Measurements from ENCODE around the gene EVA1C.
"Not testable (repeated sequence)": the region's sequence is repeated elsewhere in the genome, so short reads cannot be mapped to it uniquely, and the experiment has no call there.

The EVA1C gene

DNA sequence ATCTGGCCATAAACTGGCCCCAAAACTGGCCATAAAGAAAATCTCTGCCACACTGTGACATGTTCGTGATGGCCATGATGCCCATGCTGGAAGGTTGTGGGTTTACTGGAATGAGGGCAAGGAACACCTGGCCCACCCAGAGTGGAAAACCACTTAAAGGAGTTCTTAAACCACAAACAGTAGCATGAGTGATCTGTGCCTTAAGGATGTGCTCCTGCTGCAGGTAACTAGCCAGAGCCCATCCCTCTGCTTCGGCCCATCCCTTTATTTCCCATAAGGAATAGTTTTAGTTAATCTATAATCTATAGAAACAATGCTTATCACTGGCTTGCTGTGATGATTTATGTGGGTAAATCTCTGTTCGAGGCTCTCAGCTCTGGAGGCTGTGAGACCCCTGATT lies 50.1 kb downstream of the EVA1C start:
- not testable (repeated sequence) for DNase-seq (ENCODE audit: low read depth in 2 of 2)

DNA sequence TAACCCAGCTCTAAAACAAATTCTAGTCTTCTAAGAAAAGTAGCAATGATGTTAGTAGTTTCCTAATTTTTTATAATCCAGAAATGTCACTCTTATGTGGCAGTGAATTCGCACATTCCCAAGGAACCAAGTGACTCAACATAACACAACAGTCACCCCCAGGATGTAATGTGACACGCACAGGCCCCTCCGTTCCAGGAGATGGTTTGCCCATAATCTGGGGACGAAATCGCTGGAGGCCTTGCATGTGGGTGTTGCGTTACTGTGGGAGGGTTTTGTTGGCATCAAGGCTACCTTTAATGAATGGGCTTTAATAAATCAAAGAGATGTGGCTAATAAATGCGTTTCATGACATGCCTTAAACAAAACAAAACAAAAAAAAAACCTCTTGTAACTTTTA lies 50.9 kb downstream of the EVA1C start:
- DNase-seq (ENCODE audit: low read depth in 2 of 2): no peak

DNA sequence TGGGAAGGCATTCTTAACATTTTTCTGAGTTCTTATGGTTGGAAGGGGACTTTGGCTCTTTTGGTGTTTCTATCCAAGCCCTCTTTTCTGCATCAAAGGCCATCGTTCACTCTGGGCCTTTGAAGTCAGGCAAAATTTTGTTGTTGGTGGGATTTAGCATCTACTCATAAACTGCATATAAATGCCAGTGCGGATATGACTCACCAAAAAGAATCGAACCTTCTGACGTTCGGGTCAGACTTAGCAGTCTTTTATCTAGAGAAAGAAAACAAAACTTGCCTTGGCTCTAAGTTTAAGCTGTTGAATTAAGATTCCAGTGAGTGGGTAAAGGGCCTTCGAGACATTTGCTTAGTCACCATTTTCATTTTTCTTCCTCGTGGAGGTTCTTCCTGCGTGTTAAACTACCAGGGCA lies 51.4 kb downstream of the EVA1C start:
- no peak for DNase-seq (ENCODE audit: low read depth in 2 of 2)

DNA sequence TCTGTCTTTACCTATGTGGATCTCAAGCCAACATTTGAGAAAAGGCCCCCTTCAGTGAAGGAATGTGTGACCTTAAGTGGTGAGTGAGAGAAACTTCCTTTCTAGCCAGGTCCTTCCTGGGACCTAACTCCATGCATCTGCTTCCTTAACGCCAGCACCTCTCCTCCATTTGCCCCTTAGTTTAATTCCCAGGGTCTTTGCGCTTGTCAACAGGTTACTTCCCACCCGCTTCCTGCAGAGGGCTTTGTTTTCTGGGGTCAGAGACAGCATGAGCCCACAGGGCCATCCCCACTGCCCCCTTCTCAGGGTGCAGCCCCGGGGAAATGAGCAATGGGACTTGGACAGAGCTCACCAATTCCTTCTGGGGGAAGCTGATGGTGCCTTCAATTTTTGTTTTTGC lies 54.8 kb downstream of the EVA1C start:
- no peak for DNase-seq (ENCODE audit: low read depth in 2 of 2)

DNA sequence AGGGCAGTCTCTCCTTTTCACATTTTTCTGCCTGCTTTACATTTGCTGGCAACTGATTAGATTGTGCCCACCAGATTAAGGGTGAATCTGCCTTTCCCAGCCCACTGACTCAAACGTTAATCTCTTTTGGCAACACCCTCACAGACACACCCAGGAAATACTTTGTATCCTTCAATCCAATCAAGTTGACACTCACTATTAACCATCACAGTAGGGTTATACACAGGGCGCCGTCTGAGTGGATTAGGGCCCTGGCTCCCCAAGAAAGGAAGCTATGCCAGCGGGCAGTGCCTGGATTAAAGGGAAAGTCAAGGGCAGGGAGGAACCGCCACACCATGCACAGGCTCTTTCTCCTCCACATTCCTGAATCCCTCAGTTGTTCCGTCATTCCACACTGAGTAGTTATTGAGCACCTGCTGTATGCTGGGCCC lies 56.2 kb downstream of the EVA1C start:
- DNase-seq (ENCODE audit: low read depth in 2 of 2): no peak

DNA sequence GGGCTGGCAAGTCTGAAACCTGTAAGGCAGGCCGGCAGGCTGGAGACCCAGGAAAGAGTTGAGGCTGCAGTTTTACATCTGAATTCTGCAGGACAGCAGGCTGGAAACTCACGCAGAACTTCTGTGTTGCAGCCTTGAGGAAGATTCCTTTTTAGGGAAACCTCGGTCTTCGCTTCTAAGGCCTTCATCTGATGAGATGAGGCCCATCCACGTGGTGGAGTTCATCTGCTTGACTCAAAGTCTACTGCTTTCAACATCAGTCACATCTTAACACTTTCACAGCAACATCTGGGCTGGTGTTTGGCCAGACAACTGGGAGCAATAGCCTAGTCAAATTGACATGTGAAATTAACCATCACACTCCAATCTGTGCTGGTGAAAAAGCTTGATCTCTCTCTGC lies 57.1 kb downstream of the EVA1C start:
- no peak for DNase-seq (ENCODE audit: low read depth in 2 of 2)

DNA sequence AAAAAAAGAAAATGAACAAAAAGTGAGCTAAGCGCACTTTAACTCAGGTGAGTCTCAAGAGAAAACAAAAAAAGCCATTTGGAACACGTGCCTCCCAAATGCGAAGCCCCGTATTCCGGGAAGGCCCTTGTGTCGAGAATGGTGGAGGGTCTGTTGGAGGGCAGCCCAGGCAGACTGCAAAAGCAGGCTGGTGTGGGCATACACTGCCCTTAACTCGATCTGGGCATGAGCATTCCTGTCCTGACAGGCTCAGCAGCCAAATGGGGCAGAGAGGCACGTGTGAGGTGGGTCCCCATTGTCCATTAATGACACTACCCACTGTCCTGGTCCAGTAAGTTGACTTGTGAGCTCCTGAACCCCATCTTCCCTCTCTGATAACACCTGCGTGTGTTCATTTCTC lies 57.7 kb downstream of the EVA1C start:
- DNase-seq (ENCODE audit: low read depth in 2 of 2): no peak

DNA sequence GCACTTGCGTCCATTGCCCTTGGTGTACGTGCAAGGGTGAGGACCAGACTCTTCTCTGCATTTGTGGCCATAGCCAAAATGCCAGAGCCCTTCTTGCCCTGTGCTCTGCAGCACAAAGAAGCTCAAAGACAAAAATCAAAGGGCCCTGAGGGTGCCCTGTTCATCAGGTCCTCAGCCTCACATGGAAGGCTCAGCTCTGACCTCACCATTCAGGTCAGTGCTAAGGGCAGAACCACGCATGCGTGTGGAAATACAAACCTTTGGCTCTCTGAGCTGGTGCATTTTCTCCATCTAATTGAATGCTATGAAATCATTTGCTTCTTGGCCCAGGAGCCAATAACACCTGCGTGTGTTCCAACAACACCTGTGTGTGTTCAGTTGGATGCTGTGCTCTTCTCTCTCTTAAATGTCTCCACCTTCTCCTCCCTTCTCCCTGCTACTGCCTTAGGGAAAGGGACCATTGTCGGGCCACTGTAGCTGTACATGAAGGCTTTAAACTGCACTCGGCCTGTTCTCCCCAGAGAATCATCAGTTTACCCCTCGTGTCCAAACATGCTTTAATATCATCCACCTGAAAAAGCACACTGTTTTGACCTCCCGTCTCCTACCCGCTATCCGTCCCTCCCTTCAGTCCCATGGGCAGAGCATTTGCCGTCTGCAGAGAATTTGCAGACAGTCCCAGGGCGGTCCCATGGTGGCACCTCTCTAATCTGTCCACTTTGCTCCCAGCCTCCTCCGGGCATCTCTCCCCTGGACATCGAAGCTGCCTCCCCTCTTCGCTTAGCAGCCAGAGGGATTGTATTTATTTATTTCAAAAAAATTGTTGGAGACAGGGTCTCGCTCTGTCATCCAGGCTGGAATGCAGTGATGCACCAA lies 60.6 kb downstream of the EVA1C start:
- DNase-seq (ENCODE audit: low read depth in 2 of 2): no peak

DNA sequence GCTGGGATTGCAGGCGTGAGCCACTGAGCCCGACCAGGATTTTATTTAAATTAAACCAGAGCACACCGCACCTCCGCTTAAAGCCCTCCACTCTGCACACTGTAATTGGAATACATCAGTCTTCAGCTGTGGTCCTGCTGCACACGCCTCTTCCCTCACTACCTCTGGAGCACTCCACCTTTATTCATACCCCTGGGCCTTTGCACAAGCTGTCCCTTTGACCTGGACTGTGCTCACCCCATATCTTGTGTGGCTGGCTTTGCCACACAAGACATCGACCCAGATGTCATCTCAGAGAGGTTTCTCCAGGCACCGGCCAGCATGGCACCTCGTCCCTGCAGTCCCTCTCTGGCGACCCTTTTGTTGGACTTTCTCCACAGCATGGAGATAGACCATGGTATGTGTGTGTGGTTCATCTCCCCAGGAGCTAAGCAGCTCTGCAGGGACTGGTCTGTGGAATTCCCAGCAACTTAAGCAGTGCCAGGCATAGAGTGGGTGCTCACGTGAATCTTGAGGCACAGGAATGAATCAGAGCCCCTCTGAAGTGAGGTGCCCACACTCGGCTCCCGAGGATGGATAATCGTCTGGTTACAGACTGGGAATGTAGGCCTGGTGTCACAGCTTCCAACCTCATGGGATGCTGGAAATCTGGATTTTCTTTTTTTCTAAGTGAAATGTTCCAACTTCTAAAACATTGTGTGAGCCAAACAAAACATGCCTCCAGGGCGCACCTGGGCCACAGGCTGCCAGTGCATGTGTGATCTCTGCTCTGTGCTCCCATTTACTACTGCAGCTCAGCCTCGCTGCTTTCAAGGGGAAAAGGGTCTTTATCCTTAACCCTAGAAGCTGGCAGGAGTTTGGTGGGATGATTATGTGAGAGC lies 61.9 kb downstream of the EVA1C start:
- DNase-seq (ENCODE audit: low read depth in 2 of 2): no peak

DNA sequence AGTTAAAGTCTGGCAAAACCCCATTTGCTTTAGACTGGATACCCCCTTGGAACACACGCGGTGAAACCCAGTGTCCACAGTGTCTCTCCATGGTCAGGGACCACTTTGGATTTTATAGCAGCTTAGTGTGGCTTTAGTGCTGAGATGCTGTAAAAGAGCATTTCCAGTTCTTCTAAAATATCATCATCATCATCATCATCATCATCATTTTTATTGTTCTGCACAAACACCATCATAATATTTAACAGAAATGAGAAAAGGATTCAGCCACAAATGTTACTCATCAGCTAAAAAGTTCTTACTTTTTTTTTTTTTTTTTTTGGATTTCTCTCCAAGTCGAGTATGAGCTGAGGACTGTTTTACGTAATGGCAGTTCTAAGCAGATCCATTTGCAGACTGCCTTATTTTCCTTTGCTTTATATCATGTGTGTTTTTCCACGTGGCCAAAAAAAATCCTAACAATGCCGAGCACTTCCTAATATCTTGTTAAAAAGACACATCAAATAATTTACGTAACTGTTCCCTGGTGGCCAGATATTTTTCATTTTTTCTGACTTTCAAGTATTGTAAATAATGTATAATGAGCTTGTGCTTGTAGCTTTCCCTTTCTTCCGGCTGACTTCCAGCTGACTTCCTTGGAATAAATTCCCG lies 62.8 kb downstream of the EVA1C start:
- no peak for DNase-seq (ENCODE audit: low read depth in 2 of 2)

DNA sequence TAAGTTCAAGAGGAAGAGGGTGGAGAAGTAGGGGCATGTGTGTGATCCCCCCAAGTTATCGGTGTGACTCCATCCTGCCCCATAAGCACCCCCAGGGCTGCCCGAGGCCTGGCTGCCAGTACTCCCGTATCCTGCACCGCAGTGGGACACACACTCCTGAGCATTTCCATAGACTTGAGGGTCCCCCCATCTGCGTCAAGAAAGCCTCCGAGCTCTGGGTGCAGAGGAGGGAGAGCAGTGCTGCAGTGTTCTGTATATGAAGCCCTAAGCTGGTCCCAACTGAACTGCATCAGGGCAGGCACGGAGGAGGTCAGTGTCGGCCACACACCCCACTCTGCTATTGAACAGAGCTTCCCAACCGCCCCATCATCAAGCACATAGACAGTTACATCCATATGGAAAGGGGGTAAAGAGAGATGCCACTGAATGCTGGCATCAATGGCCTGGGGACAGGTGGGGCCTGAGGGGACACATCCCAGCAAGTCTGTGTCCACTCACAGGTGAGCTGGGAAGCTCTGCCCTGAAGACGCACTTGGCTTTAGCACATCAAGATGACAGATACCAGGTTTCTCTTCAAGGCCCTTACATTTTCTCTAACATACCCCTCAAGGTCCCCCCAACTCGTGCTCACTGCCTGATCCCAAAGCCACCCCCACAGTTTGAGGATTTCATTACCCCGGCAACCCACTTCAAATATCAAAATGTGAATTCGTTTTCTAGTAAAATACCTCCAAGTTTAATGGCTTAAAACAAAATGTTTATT lies 64.3 kb downstream of the EVA1C start:
- no peak for DNase-seq (ENCODE audit: low read depth in 2 of 2)

DNA sequence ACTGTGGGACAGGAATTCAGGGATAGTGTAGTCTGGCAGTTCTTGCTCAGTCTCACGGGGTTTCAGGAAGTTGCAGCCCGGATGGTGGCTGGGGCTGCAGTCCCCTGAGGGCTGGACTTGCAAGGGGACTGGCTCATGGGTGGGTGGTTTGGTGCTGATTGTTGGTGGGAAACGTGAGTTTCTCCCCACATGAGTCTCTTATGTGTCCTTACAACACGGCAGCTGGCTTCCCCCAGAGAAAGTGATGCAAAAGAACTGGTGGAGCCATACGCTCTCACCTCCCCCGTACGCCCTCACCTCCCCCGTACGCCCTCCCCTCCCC lies 64.9 kb downstream of the EVA1C start:
- DNase-seq (ENCODE audit: low read depth in 2 of 2): no peak

DNA sequence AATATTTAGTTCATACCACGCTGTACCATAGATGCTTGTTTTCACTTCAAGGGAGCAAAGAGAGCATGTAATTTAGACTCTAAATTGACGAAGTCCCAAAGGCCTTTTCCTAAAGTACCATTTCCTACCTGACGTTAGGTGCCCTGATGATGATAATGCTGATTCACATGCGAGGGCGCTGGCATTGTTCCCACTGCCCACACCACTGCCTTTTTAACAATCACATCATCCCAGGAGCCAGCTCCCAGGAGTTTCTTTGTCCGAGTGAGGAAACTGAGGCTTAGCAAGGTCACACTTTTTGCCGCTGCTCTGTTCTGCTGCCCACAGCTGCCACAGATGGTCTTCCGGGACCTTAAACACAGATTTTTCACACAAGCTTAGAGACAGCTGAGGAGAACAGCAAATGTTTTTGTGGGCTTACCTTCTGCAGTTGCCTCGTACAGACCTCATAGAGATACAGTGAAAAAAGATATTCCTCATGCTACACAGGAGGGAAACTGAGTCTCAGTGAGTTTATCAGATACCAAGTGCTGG lies 69.4 kb downstream of the EVA1C start:
- DNase-seq (ENCODE audit: low read depth in 2 of 2): no peak

DNA sequence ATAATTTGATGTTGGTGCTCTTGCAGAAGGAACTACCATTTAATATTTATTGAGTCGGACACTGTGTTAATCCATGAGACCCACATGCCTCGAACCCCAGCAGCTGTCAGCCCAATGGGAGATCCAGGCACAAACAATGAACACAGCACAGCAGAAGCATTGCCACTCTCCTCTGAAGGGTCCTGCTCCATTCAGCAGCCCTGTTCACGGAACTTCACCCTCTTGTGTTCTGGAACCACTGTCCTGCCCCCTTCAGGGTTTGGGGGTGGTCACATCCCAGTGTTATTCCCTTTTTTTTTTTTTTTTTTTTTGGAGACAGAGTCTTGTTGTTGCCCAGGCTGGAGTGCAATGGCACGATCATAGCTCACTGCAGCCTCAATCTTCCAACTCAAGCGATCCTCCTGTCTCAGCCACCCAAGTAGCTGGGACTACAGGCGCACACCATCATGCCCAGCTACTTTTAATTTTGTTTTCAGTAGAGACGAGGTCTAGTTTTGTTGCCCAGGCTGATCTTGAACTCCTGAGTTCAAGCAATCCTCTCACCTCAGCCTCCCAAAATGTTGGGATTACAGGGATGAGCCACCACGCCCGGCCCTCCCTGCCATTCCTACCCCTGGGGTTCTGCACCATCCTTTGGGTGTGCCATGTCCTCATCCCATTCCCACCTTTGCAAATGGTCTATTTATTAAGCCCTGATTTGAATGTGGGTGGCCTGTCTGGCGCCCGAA lies 70.2 kb downstream of the EVA1C start:
- no peak for DNase-seq (ENCODE audit: low read depth in 2 of 2)

DNA sequence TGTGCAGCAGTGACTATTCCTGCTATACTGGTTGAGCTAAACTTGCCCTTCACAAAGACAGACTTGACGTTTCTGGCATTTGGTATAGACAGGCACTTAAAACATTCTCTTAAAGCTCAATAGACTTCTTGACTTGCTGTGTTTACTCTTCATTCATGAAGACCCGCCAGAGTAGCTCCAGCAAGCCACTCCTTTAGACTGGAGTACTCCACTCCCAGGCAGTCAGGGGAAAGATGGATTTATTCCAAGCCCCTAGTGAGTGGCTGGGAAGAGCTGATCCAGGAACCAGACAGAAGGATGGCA lies 70.7 kb downstream of the EVA1C start:
- DNase-seq (ENCODE audit: low read depth in 2 of 2): no peak

DNA sequence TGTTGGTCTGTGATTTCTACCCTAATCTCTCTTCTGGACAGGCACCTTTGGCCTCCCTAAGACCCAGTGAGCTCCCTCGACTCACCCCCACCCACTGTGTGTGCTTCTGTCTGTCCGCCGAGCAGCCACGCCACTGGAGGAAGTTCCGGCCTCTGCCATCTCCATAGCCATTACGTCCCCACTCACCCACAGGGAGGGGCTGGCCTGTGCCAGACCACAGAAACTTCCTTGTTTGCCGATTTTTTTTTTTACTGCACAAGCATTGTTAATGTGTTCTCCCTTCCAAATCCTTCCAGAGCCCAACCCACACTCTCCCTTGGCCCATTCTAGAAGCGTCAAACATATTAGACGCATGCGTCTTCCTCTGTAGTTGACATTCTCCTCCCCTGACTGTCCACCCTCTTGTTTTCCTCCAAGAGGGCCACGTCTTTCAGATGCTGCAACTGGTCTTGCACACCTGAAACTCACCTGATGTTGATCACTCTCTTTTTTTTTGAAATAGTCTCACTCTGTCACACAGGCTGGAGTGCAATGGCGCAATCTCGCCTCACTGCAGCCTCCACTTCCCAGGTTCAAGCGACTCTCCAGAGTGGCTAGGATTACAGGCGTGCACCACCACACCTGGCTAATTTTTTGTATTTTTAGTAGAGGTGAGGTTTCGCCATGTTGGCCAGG lies 72.3 kb downstream of the EVA1C start:
- DNase-seq (ENCODE audit: low read depth in 2 of 2): no peak

DNA sequence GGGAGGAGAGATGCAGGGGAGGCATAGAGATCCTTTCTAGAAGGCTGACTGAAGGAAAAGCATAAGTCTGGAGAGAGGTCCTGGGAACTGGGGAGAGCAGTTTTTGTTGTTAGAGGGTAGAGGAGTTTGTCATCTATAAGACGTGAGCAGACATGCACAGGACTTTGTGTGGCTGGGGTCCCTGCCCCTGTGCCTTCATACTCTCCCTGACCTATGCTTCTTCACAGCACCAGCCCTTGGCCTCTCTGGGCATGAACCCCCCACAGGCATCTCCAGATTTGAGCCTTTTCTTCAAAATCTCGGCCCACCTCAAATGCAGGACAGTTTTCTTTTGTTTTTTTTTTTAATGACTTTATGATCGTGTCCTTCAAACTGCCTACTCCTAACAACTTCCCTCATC lies 79.9 kb downstream of the EVA1C start:
- DNase-seq (ENCODE audit: low read depth in 2 of 2): no peak

DNA sequence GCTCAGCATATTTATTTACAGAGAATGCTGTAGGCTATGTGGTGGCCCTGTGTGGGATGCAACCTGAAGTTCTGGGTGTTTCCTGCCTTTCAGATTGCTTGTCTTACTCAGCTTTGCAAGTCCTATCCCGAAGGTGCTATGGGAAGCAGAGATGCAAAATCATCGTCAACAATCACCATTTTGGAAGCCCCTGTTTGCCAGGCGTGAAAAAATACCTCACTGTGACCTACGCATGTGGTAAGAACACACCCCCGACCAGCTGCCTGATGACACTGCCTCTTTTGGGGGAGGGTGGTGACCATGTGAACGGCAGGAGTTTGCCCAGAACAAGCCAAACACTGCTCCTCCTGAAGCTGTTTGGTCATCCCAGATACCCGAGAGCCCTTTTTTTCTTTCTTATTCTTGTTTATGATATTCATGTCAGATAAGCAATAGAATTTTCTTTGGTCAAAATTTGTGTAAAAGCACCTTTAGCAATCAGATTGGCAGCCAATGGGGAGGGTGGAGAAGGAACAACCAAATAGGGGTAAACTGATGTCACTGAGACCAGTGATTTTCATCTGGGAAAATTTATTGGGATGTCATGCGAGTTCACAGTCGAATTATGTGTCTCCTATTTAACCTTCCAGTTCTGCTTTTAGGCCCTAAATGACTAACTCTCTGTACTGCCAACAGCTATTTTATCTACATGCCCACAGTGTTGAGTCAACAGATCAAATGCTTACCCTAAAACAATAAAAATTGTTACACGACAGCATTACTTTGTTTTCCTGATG lies 82.6 kb downstream of the EVA1C start:
- no peak for DNase-seq (ENCODE audit: low read depth in 2 of 2)

DNA sequence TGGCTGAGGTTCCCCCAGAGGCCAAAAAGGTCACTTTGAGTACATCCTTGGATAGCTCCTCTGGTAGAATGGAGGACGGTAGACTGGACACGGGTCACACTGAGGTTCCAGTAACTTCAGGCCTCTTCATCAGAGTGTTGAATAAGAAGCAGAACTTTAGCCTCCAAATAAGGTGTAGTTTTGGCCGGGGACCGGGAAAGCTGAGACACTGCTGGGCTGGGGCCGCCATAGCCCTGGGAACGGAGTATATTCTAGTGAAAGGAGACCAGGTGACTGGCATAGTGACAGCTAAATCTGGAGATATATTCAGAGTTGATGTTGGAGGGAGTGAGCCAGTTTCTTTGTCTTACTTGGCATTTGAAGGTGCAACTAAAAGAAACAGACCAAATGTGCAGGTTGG lies 84.1 kb downstream of the EVA1C start:
- DNase-seq (ENCODE audit: low read depth in 2 of 2): no peak
